VCaP (cell line): Measurements from ENCODE around the gene ARHGEF38.

Experiments used
- H3K27ac ChIP-seq: fragments of 450-650 bp; 2 replicates; pipeline ENCODE4 v1.5.1; 2017
- CTCF ChIP-seq: fragments of 450-650 bp; conservative IDR thresholded peaks from 2 replicates; pipeline ENCODE4 v1.5.1; 2017; ENCODE audit warnings: mild to moderate bottlenecking, moderate library complexity

Gene ARHGEF38

GRCh38 chr4:105634402-105635080 lies 82.1 kb downstream of the ARHGEF38 start:
- no peak for TF ChIP-seq CTCF
- peak overlapping the region; percentile 95 for H3K27ac ChIP-seq

- peak overlapping the region; percentile 35 for H3K27ac ChIP-seq
- TF ChIP-seq CTCF = no peak
Observed at GRCh38 chr4:105637408-105638176, 85.2 kb downstream of the ARHGEF38 start.

GRCh38 chr4:105641845-105642244 lies 89.4 kb downstream of the ARHGEF38 start:
- no peak for TF ChIP-seq CTCF
- H3K27ac ChIP-seq = no peak overlapping the region

- H3K27ac ChIP-seq = no peak overlapping the region
- no peak for TF ChIP-seq CTCF
Observed at GRCh38 chr4:105644257-105644656, 91.8 kb downstream of the ARHGEF38 start.

- TF ChIP-seq CTCF = no peak
- no peak overlapping the region for H3K27ac ChIP-seq
Observed at GRCh38 chr4:105645440-105645839, 93.0 kb downstream of the ARHGEF38 start.

GRCh38 chr4:105650190-105650589 lies 97.8 kb downstream of the ARHGEF38 start:
- no peak for TF ChIP-seq CTCF
- H3K27ac ChIP-seq = no peak overlapping the region

- H3K27ac ChIP-seq = no peak overlapping the region
- no peak for TF ChIP-seq CTCF
Observed at GRCh38 chr4:105651884-105652283, 99.5 kb downstream of the ARHGEF38 start.
